ENCODE results near the gene CARD11. TPM values are rescaled to one million over a fixed set of nuclear protein-coding genes. Genes with fewer than 3 reads are reported as not detected.

The CARD11 gene
- total and polyA plus RNA-seq, 2 of the 4 experiments (the other 2 are of a cell fraction), result 0.18 to 0.26 TPM

- H4K8ac ChIP-seq (ENCODE audit: low read depth in 2 of 2, low read length in 2 of 2), result no peak overlapping the region
- H4K5ac ChIP-seq (ENCODE audit: low read depth, low read length), result no peak overlapping the region
- H3K56ac ChIP-seq (ENCODE audit: extremely low read depth, insufficient read depth, low read length), result no peak overlapping the region
- H3K79me1 ChIP-seq (ENCODE audit: low read depth in 1 of 2, low read length in 2 of 2), result no peaks in the 10 kb centered on the region
- H3K9ac ChIP-seq (ENCODE audit: low read depth, low read length), result no peak overlapping the region
- WGBS, 2 experiments (ENCODE audit: extremely low coverage in 2 of 2, insufficient read length in 1 of 2), result 78% methylated on average over 5 of the region's 10 CpGs; no CpG with 5 or more reads in 1 of the 2 experiments
- ATAC-seq (ENCODE audit: low read depth), result no peak
- no peak overlapping the region for H3K27ac ChIP-seq (ENCODE audit: insufficient read depth, low read length)
- H2BK15ac ChIP-seq (ENCODE audit: low read depth, low read length), result no peak overlapping the region
- H4K91ac ChIP-seq (ENCODE audit: insufficient read depth, low read depth, low read length), result no peak overlapping the region
- H3K4ac ChIP-seq (ENCODE audit: low read depth, low read length), result no peak overlapping the region
- no peaks in the 10 kb centered on the region for H4K20me1 ChIP-seq (ENCODE audit: insufficient read depth, low read length)
- H3K36me3 ChIP-seq (ENCODE audit: control insufficient read depth, insufficient read depth, low read length), result no peaks in the 10 kb centered on the region
- intact Hi-C loops (cut with micrococcal nuclease) (no loop called here), in situ Hi-C loops (cut with MboI; ENCODE audit: low sequenced_read_pairs) (no loop called here), dilution Hi-C loops (cut with HindIII; ENCODE audit: low sequenced_read_pairs, unreplicated experiment) (no loop called here)
- DNase-seq, result no peak
- H3K4me3 ChIP-seq (ENCODE audit: insufficient read depth, low read depth, low read length), result no peak overlapping the region
- peaks cover 4% of the 10 kb centered on the region for H3K9me3 ChIP-seq (ENCODE audit: control insufficient read depth, insufficient read depth, low read length)
- H2AFZ ChIP-seq (replicated peaks; ENCODE audit: low read length, poor library complexity), result peak overlapping the region; percentile 43
- H3K4me1 ChIP-seq (ENCODE audit: control insufficient read depth, insufficient read depth, low read length), result no peaks in the 10 kb centered on the region
- no peak overlapping the region for H2BK5ac ChIP-seq (ENCODE audit: low read depth, low read length, poor library complexity, severe bottlenecking)
- no peak overlapping the region for H2BK20ac ChIP-seq (ENCODE audit: low read depth, low read length)
- POLR2A ChIA-PET (ENCODE audit: unreplicated experiment), result no interaction called here
- no TSS peak for BruUV-seq (replicated peaks)
- H3K18ac ChIP-seq (ENCODE audit: low read depth, low read length), result no peak overlapping the region
- no peaks in the 10 kb centered on the region for H3K9me1 ChIP-seq (ENCODE audit: insufficient read depth, low read length)
- no peak overlapping the region for H3K4me2 ChIP-seq (ENCODE audit: low read depth, low read length)
- no peak overlapping the region for H3K14ac ChIP-seq (replicated peaks; ENCODE audit: low read depth, low read length)
- no peaks in the 10 kb centered on the region; the same call in 1 of the 2 replicates for H3K27me3 ChIP-seq (ENCODE audit: control insufficient read depth, insufficient read depth, low read length)
- no peak overlapping the region for H2AK5ac ChIP-seq (ENCODE audit: low read depth, low read length)
- CTCF ChIA-PET, result no interaction called here
- TF ChIP-seq RCOR1 (IDR thresholded peaks at IDR 0.05; ENCODE audit: insufficient replicate concordance, low read length), result no peak
- TF ChIP-seq SMC3 (IDR thresholded peaks at IDR 0.05; ENCODE audit: low read depth, low read length), result no peak
- no peak for TF ChIP-seq NFE2L2 (IDR thresholded peaks at IDR 0.05; ENCODE audit: low read depth, low read length)
- H2BK120ac ChIP-seq (ENCODE audit: low read depth, low read length), result no peak overlapping the region
- no peak overlapping the region for H3K23ac ChIP-seq (ENCODE audit: low read depth, low read length)
- H2AK9ac ChIP-seq (replicated peaks; ENCODE audit: low read depth, low read length, poor library complexity), result no peak overlapping the region
These were observed 147.5 kb downstream of the CARD11 start for GRCh38 chr7:2896131-2896530.

Data from IMR-90 (cell line).